Endodermal cell (in vitro differentiated cells): ENCODE results near the gene SGF29. TPM values are rescaled to one million over a fixed set of nuclear protein-coding genes. Genes with fewer than 3 reads are reported as not detected.
"Not testable (repeated sequence)": the region's sequence is repeated elsewhere in the genome, so short reads cannot be mapped to it uniquely, and the experiment has no call there.

Experiments used
- DNase-seq: peaks from one replicate; pipeline ENCODE4 v3.0.0-alpha.2; 2017
- H3K27ac ChIP-seq: 2 replicates; pipeline ENCODE4 v1.5.1; 2013; ENCODE audit warnings: mild to moderate bottlenecking, low read depth, low read length, moderate library complexity
- H3K27me3 ChIP-seq: 2 replicates; pipeline ENCODE4 v1.6.1; 2013; ENCODE audit warnings: mild to moderate bottlenecking, low read length, moderate library complexity; ENCODE audit not compliant: insufficient read depth, control insufficient read depth, poor library complexity, severe bottlenecking
- H3K36me3 ChIP-seq: 2 replicates; pipeline ENCODE4 v1.7.0; 2013; ENCODE audit warnings: mild to moderate bottlenecking, low read length, moderate library complexity; ENCODE audit not compliant: control insufficient read depth, insufficient read depth
- H3K4me1 ChIP-seq: one replicate; pipeline ENCODE4 v1.7.0; 2013; ENCODE audit warnings: low read length; ENCODE audit not compliant: control insufficient read depth, insufficient read depth
- H3K4me3 ChIP-seq: 2 replicates; pipeline ENCODE4 v1.5.1; 2013; ENCODE audit warnings: mild to moderate bottlenecking, low read length, moderate library complexity
- H3K9ac ChIP-seq: 2 replicates; pipeline ENCODE4 v1.6.1; 2013; ENCODE audit warnings: mild to moderate bottlenecking, low read length, moderate library complexity; ENCODE audit not compliant: poor library complexity, severe bottlenecking; ENCODE audit errors: extremely low read depth
- H3K9me3 ChIP-seq: 2 replicates; pipeline ENCODE4 v1.6.1; 2013; ENCODE audit warnings: mild to moderate bottlenecking, low read length, moderate library complexity; ENCODE audit not compliant: control insufficient read depth
- H3K27ac Mint-ChIP-seq: 2 replicates; pipeline ENCODE4 v1.8.0; 2020; ENCODE audit warnings: mixed read lengths
- H3K27me3 Mint-ChIP-seq: 2 replicates; pipeline ENCODE4 v1.8.0; 2021; ENCODE audit warnings: mild to moderate bottlenecking, mixed read lengths; ENCODE audit not compliant: insufficient read depth
- H3K36me3 Mint-ChIP-seq: 2 replicates; pipeline ENCODE4 v1.8.0; 2020; ENCODE audit warnings: low read depth, mixed read lengths
- H3K4me1 Mint-ChIP-seq: 2 replicates; pipeline ENCODE4 v1.8.0; 2020; ENCODE audit warnings: mixed read lengths
- H3K4me3 Mint-ChIP-seq: 2 replicates; pipeline ENCODE4 v1.8.0; 2020; ENCODE audit warnings: mild to moderate bottlenecking, moderate library complexity, mixed read lengths
- H3K9me3 Mint-ChIP-seq: 2 replicates; pipeline ENCODE4 v1.8.0; 2020; ENCODE audit warnings: mild to moderate bottlenecking, mixed read lengths
- CTCF ChIP-seq: fragments of 200-600 bp; sonication (generic); conservative IDR thresholded peaks from 2 replicates; pipeline ENCODE4 v1.5.0; 2021; ENCODE audit warnings: antibody characterized with exemption, mild to moderate bottlenecking
- WGBS, 2 experiments: methylation state at CpG; one replicate each; pipeline versions ENCODE4 v1.1.5 to v1.1.7; 2013; ENCODE audit warnings: missing lambda C conversion rate in 2 of 2, mixed read lengths in 1 of 2; ENCODE audit not compliant: insufficient coverage in 1 of 2, insufficient read length in 1 of 2; 5-methylcytosine and 5-hydroxymethylcytosine counted together
- total RNA-seq, 2 donors: library from RNA; stranded (reverse); fragmentation: NEBNext Ultra II Directional in 1 of 2; extraction: Animal tissue kit (Norgen Biotek cat#: 25700) in 1 of 2; gene quantifications; 2 replicates in 1 of 2; 3 replicates in 1 of 2; pipeline ENCODE4 v1.2.1, GENCODE V29; 2021

SGF29 gene
- total RNA-seq, 2 donors from 2014 or later = 16.5 to 18.9 TPM

- no peak overlapping the region for H3K27ac ChIP-seq
- H3K4me3 Mint-ChIP-seq = no peak overlapping the region
- WGBS, 2 experiments = 88 to 93% methylated on average over 4 to 10 of the region's 11 CpGs
- H3K4me3 ChIP-seq = no peak overlapping the region
- H3K27me3 Mint-ChIP-seq = no peaks in the 10 kb centered on the region
- H3K27ac Mint-ChIP-seq = no peak overlapping the region
- H3K36me3 ChIP-seq = no peaks in the 10 kb centered on the region
- peaks cover 9% of the 10 kb centered on the region for H3K9me3 ChIP-seq
- no peaks in the 10 kb centered on the region for H3K27me3 ChIP-seq
- no peaks in the 10 kb centered on the region for H3K4me1 ChIP-seq
- H3K9ac ChIP-seq = no peak overlapping the region
- H3K4me1 Mint-ChIP-seq = no peaks in the 10 kb centered on the region
- H3K9me3 Mint-ChIP-seq = peaks cover 20% of the 10 kb centered on the region
- no peaks in the 10 kb centered on the region for H3K36me3 Mint-ChIP-seq
- no peak for DNase-seq
- TF ChIP-seq CTCF = no peak
These were observed 27.3 kb upstream of the SGF29 start for GRCh38 chr16:28526201-28527099.

DNA sequence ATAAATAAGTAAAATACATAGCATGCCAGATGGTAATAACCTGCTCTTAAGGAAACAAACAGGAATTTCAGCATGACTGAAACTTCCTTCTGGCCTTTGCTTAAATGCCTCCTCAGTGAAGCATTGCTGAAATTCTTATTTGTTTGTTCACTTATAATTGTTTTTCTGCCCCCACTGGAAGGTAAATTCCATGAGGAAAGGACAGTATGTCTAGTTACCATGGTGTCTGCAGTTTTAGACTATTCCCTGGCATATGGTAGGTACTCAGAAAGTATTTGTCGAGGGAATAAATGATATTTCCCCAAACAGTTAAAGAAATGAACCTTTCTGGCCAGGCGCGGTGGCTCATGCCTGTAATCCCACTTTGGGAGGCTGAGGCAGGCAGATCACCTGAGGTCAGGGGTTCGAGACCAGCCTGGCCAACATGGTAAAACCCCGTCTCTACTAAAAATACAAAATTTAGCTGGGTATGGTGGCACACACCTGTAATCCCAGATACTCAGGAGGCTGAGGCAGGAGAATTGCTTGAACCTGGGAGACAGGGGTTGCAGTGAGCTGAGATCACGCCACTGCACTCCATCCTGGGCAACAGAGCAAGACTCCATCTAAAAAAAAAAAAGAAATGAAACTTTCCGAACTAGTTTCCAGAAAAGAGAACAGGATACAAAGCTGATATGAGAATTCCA, 26.5 kb upstream of the SGF29 start:
- not testable (repeated sequence) for H3K27ac Mint-ChIP-seq, H3K36me3 ChIP-seq, H3K27me3 ChIP-seq, H3K27me3 Mint-ChIP-seq, H3K4me1 ChIP-seq, DNase-seq, H3K4me3 Mint-ChIP-seq, H3K4me1 Mint-ChIP-seq, H3K9me3 ChIP-seq, H3K27ac ChIP-seq, H3K9ac ChIP-seq, H3K36me3 Mint-ChIP-seq, H3K4me3 ChIP-seq
- 89 to 98% methylated on average over 5 to 7 of the region's 7 CpGs for WGBS, 2 experiments
- peaks cover 20% of the 10 kb centered on the region for H3K9me3 Mint-ChIP-seq

GRCh38 chr16:28527985-28528384, 25.7 kb upstream of the SGF29 start:
- 90 to 94% methylated on average over 3 to 4 of the region's 5 CpGs for WGBS, 2 experiments
- Histone ChIP-seq H3K9ac (no peak overlapping the region), H3K27ac (no peak overlapping the region), H3K4me3 (no peak overlapping the region), H3K36me3 (no peaks in the 10 kb centered on the region), H3K27me3 (no peaks in the 10 kb centered on the region), H3K4me1 (no peaks in the 10 kb centered on the region), H3K9me3 (peaks cover 9% of the 10 kb centered on the region)
- no peak for TF ChIP-seq CTCF
- no peaks in the 10 kb centered on the region for H3K36me3 Mint-ChIP-seq
- H3K27me3 Mint-ChIP-seq = no peaks in the 10 kb centered on the region
- DNase-seq = no peak
- H3K27ac Mint-ChIP-seq = no peak overlapping the region
- H3K4me3 Mint-ChIP-seq = no peak overlapping the region
- peaks cover 5% of the 10 kb centered on the region for H3K4me1 Mint-ChIP-seq
- H3K9me3 Mint-ChIP-seq = peaks cover 20% of the 10 kb centered on the region
